HG03095 (cell line): ENCODE measurements around the gene TRIM62.
"Not testable (repeated sequence)": the region's sequence is repeated elsewhere in the genome, so short reads cannot be mapped to it uniquely, and the experiment has no call there.

ENCODE experiments used
- ATAC-seq: cut with Tn5 transposase; IDR thresholded peaks from one replicate; pipeline ENCODE4 v1.9.1; 2021; ENCODE audit warnings: moderate library complexity; ENCODE audit not compliant: unreplicated experiment

TRIM62 gene

GRCh38 chr1:33117440-33118085 lies 64.3 kb downstream of the TRIM62 start:
- no peak for ATAC-seq

- ATAC-seq: no peak
Observed at GRCh38 chr1:33111965-33112364, 69.9 kb downstream of the TRIM62 start.

DNA sequence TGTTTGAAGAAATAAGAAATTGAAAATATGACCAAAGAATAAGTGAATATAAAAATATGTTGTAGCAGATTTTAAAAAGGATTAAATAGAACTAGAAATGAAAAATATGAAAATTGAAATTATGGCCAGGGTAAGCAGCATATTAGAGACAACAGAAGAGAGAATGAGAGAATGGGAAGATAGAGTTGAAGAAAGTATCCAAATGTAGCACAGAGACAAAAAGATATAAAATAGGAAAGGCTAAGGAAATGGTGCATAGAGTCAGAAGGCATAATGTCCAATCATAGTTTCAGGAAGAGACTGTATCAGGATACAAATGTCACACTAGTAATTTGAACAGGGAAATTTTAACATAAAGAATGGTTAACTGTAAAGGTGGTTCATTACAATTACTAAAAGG lies 71.4 kb downstream of the TRIM62 start:
- no peak for ATAC-seq

- ATAC-seq: not testable (repeated sequence)
Observed at GRCh38 chr1:33100119-33100415, 81.8 kb downstream of the TRIM62 start.

DNA sequence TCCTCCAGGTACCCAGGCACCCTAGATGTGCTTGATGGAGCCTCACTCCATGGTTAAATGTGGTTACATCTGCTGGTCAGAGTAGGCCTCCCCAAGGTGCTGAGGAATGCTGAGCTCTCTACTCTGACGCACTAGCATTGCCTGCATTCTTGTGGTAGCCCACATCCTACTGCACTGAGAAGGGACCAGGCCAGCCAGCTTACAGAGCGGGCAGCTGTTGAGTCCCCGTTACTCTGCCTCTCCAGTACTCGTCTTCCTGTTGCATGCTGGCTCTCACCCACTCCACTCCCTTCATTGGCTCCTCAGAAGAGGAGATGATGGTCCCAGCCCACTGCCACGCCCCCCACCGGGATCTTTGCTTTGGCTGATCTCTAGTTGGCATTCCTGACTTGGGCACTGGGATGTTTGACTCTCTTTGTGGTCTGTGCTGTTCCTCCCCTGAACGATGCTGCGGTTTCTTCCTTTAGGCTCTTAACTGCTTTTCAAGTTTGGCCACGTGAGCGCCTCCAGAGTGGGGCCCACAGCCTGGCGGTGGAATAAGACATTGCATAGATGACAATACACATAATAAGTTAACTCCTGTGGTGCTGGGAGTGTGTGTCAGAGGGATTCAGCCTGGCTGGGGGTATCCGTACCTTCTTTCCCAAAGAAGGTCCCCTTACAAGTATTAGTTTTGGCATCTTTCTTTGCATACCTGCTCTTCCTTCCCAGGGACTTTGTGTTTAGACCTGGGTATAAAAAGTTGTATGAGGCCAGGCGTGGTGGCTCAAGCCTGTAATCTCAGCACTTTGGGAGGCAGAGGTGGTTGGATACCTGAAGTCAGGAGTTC lies 82.3 kb downstream of the TRIM62 start:
- ATAC-seq: no peak

DNA sequence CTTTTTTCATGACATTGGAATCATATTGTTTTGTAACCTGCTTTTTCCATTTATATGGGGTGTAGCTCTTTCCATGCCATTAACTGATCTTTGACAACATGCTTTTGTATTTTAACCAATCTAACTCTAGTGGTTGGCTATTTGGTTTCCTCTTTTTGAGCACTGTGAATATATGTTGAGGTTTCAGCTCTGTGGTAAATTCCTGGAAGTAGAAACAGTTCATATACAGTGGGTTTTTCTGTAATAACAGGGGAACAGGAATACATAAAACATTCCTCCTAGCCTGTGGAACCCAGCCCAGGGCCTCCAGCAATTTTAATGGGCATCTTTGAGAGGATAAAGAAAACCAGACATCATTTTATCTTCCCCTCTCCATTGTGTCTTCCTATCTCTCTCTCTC lies 83.5 kb downstream of the TRIM62 start:
- no peak for ATAC-seq

DNA sequence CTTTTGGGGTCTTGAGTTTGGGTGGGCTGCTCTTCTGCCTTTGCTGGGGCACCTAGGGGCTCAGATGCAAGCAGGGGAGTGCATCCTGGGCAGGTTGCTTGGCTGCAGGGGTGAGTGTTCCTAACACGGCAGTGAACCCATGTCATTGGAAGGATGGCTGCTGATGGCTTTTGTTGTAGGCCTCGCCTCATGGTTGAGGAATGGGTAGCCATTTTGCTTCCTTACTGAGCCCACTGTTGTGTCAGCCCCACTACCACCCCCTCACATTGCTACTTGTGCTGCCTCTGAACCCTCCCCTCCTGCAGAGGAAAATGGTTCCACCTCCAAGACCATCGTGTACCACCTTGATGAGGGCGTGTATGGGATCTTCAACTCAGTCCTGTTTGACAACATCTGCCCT lies 84.1 kb downstream of the TRIM62 start:
- no peak for ATAC-seq

DNA sequence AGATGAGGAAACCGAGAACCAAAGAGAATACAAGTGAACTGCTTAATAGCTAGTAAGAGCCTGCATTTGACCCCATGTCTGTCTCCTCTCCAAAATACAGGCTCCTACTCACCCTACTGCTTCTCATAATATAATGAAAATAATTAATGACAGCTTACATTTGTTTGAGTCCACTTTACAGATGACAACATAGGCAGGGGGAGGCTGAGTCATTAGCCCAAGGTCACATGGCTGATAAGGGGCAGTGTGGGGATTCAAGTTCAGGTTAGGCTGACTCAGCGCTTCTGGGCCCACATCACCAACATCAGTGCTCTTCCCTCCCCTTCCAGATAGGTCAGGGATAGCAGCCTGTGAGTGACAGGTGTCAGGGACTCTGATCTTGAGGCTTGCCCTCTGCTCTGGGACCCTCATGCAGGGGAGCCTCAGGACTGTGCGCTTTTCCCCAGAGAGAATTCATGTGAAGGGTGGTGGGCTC lies 84.7 kb downstream of the TRIM62 start:
- no peak for ATAC-seq

DNA sequence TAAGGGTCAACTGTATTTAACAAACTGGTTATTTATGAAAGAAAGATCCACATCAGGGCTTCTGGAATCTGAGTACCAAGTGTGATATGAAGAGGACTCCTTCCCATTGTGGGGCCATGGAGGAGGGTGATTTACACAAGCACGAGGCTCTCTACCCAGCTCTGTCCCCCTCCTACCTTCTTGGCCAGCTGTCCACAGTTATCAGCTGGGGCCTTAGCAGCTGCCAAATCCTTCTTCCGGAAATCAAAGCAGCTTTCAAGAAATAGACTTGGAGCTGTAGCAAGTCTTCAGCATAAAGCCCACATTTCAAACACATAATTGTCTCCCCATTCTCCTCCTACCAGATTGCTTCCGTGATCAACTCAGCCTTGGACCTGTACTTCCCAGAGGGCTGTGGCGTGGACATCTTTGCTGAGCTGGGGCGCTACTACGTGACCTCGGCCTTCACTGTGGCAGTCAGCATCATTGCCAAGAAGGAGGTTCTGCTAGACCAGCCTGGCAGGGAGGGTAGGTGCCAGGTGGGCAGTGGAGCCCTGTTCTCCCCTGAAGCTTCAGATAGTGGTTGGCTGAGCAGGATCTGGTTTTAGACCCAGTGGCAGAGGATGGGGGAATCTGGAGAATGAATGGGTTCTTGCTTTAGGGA lies 85.4 kb downstream of the TRIM62 start:
- ATAC-seq: no peak
